ENCODE results near the gene ACSF3. TPM values are rescaled to one million over a fixed set of nuclear protein-coding genes. Genes with fewer than 3 reads are reported as not detected.

ACSF3 gene
- total RNA-seq, 1 experiment from 2014 or later: 39.2 TPM

DNA sequence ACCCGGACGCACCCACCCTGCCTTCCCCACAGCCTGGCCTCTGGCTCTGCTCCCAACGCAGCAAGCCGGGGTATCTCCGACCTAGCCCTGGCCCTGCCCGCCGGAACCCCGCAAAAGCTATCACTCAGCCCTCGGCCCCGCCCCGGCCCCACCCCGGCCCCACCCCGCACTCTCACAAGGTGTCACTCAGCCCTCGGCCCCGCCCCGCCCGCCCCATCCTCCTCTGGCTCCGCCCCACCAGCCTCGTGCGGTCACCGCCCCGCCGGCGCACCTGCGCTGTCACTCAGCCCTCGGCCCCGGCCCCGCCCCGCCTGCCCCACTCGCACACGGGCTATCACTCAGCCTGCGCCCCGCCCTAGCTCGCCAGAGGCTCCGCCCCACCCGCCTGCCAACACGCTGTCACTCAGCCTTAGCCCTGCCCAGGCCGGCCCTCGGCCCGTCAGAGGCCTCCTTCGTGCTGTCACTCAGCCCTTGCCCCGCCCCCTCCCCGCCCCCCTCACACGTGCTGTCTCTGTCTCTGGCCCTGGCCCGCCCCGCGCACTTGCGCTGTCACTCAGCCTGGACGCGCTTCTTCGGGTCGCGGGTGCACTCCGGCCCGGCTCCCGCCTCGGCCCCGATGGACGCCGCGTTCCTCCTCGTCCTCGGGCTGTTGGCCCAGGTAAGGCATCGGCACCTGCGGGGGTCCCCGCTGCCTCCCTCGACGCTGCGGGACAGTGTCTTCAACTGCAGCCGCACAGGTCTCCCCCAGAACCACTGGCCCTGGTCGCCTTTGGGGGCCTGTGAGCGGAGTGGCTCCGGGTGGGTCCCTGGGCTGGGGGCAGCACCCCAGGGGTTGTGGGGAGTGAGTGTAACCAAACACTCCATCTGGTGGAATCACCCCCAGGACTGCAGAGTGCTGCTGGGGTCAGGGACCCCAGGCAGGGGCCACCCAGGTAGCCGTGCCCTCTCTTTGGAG lies 77.8 kb downstream of the ACSF3 start, which contains the start of gene CDH15:
Gene CDH15, plus strand, starts transcription at position 533 of the 955 bp plus-strand sequence. Its CDS starts 84 bp downstream, at position 617.
- Mint-ChIP-seq H3K9me3 (ENCODE audit: unreplicated experiment) (no peaks in the 10 kb centered on the region), H3K27ac (ENCODE audit: low read depth, unreplicated experiment) (no peak within 1 kb of the TSS), H3K36me3 (ENCODE audit: insufficient read depth, unreplicated experiment) (no peaks in the 10 kb centered on the region), H3K4me3 (ENCODE audit: unreplicated experiment) (peak within 1 kb of the TSS; percentile 56), H3K4me1 (ENCODE audit: insufficient read depth, unreplicated experiment) (peaks cover 5% of the 10 kb centered on the region), H3K27me3 (ENCODE audit: insufficient read depth, unreplicated experiment) (no peaks in the 10 kb centered on the region)
- TF ChIP-seq, protein P1, sequence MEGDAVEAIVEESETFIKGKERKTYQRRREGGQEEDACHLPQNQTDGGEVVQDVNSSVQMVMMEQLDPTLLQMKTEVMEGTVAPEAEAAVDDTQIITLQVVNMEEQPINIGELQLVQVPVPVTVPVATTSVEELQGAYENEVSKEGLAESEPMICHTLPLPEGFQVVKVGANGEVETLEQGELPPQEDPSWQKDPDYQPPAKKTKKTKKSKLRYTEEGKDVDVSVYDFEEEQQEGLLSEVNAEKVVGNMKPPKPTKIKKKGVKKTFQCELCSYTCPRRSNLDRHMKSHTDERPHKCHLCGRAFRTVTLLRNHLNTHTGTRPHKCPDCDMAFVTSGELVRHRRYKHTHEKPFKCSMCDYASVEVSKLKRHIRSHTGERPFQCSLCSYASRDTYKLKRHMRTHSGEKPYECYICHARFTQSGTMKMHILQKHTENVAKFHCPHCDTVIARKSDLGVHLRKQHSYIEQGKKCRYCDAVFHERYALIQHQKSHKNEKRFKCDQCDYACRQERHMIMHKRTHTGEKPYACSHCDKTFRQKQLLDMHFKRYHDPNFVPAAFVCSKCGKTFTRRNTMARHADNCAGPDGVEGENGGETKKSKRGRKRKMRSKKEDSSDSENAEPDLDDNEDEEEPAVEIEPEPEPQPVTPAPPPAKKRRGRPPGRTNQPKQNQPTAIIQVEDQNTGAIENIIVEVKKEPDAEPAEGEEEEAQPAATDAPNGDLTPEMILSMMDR (IDR thresholded peaks at IDR 0.05; ENCODE audit: unreplicated experiment): no peak
- CTCF ChIA-PET: no interaction called here
- intact Hi-C loops (cut with micrococcal nuclease): no loop called here
- POLR2A ChIA-PET: interaction anchor here (0.6 to 1.7 kb wide), 3 partner anchors 311 to 430 kb away, joined by 3 to 8 read pairs (median 3); partner anchors contain the start of gene APRT
- DNase-seq (ENCODE audit: unreplicated experiment): peak; percentile 92
- no TSS peak for BruUV-seq (replicated peaks)

GRCh38 chr16:89172171-89172527 lies 78.5 kb downstream of the ACSF3 start:
- intact Hi-C loops (cut with micrococcal nuclease): no loop called here

DNA sequence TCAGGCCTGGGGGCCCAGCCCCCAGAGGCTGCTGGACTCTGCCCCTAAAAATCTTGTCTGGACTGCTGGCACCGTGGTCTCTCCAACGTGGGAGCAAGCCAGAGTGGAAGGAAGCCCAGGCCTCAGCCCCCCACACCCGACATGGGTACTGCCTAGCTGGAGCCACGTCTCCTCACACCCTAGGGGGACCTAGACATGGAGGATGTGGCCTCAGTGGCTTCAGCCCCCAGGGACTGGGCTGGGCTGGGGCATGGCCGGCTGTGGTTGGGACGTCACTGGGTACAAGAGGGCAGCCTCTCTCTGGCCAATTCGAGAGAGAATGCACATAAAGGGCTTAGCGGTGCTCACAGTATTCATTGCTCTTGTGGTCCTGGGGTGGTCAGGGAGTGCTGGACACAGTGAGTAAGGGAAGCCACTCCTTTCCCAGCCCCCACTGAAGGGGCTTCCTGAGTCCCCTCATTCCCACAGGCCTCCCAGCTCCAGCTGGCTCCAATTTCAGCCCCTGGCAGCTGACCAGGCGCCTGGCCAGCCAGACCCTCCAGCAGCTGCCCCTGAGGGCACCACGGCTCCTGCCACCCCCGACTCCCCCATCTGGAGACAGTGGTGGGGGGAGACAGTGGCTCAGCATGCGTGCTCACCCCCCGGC lies 79.0 kb downstream of the ACSF3 start:
- BruUV-seq (replicated peaks): no TSS peak
- intact Hi-C loops (cut with micrococcal nuclease): no loop called here
- H3K4me3 Mint-ChIP-seq (ENCODE audit: unreplicated experiment): no peak overlapping the region
- ChIA-PET POLR2A (interaction anchor here (1.7 kb wide), 1 partner anchor 361 kb away, joined by 8 read pairs; the partner anchor contains the start of gene APRT), CTCF (interaction anchor here (0.7 kb wide), 1 partner anchor 466 kb away, joined by 3 read pairs; the partner anchor contains the start of genes CTU2 and RNF166)
- TF ChIP-seq, protein P1 (IDR thresholded peaks at IDR 0.05; ENCODE audit: unreplicated experiment): no peak
- H3K9me3 Mint-ChIP-seq (ENCODE audit: unreplicated experiment): no peaks in the 10 kb centered on the region
- H3K27ac Mint-ChIP-seq (ENCODE audit: low read depth, unreplicated experiment): no peak overlapping the region
- no peaks in the 10 kb centered on the region for H3K27me3 Mint-ChIP-seq (ENCODE audit: insufficient read depth, unreplicated experiment)
- no peaks in the 10 kb centered on the region for H3K36me3 Mint-ChIP-seq (ENCODE audit: insufficient read depth, unreplicated experiment)
- H3K4me1 Mint-ChIP-seq (ENCODE audit: insufficient read depth, unreplicated experiment): peaks cover 5% of the 10 kb centered on the region
- DNase-seq (ENCODE audit: unreplicated experiment): no peak

More at GRCh38 chr16:89172171-89172527, 78.5 kb downstream of the ACSF3 start:
- ChIA-PET POLR2A (interaction anchor here (1.7 kb wide), 1 partner anchor 360 kb away, joined by 8 read pairs; the partner anchor contains the start of gene APRT), CTCF (interaction anchor here (0.7 kb wide), 1 partner anchor 466 kb away, joined by 3 read pairs; the partner anchor contains the start of genes CTU2 and RNF166)
- BruUV-seq (replicated peaks): no TSS peak
- H3K27me3 Mint-ChIP-seq (ENCODE audit: insufficient read depth, unreplicated experiment): no peaks in the 10 kb centered on the region
- no peaks in the 10 kb centered on the region for H3K9me3 Mint-ChIP-seq (ENCODE audit: unreplicated experiment)
- no peaks in the 10 kb centered on the region for H3K36me3 Mint-ChIP-seq (ENCODE audit: insufficient read depth, unreplicated experiment)
- TF ChIP-seq, protein P1 (IDR thresholded peaks at IDR 0.05; ENCODE audit: unreplicated experiment): no peak
- peaks cover 5% of the 10 kb centered on the region for H3K4me1 Mint-ChIP-seq (ENCODE audit: insufficient read depth, unreplicated experiment)
- no peak overlapping the region for H3K27ac Mint-ChIP-seq (ENCODE audit: low read depth, unreplicated experiment)
- no peak overlapping the region for H3K4me3 Mint-ChIP-seq (ENCODE audit: unreplicated experiment)
- DNase-seq (ENCODE audit: unreplicated experiment): no peak

Measured in MCF 10A (cell line).